GM13976 (cell line): ENCODE results near the gene TENM4.
"Not testable (repeated sequence)": the region's sequence is repeated elsewhere in the genome, so short reads cannot be mapped to it uniquely, and the experiment has no call there.

Source experiments
- DNase-seq: peaks from one replicate; pipeline ENCODE4 v3.0.0; 2012; ENCODE audit warnings: low spot score
- in situ Hi-C: fragments of 300-500 bp; cut with MboI; formaldehyde crosslinking; loops from one replicate; pipeline ENCODE4 v1.12.0; 2022; ENCODE audit warnings: low sequenced_read_pairs, mixed read lengths, inconsistent platforms; ENCODE audit not compliant: unreplicated experiment
- TF ChIP-seq, protein P1 (sequence below): IDR thresholded peaks from 2 replicates; pipeline ENCODE4 v1.5.1; 2012; ENCODE audit warnings: borderline replicate concordance, mild to moderate bottlenecking; ENCODE audit not compliant: insufficient read depth; ENCODE audit errors: extremely low read depth, missing control alignments, control extremely low read depth

The TENM4 gene

DNA sequence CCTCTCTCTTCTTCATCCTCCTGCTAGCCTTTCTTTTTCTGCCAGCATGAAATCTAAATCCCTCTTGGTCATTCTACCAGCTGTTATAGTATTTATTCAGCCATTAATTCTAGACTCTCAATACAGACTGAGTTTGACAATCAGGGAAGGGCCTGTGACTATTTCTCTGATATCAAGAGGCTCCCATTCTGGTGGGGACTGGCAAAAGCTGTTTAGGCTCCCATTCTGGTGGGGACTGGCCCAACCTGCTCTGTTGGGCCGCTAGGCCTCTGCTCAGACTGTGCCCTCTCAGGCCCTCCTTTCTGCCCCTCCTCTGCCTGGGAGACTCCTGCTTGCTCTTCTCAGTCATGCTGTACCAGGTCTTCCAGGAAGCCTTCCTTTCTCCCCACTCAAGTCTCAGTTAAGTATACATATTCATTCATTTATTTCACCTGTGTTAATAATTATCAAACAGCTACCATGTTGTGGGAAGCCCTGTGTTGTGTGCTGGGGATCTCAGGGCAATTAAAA lies 542.5 kb downstream of the TENM4 start:
- in situ Hi-C loops: no loop called here
- TF ChIP-seq, protein P1, sequence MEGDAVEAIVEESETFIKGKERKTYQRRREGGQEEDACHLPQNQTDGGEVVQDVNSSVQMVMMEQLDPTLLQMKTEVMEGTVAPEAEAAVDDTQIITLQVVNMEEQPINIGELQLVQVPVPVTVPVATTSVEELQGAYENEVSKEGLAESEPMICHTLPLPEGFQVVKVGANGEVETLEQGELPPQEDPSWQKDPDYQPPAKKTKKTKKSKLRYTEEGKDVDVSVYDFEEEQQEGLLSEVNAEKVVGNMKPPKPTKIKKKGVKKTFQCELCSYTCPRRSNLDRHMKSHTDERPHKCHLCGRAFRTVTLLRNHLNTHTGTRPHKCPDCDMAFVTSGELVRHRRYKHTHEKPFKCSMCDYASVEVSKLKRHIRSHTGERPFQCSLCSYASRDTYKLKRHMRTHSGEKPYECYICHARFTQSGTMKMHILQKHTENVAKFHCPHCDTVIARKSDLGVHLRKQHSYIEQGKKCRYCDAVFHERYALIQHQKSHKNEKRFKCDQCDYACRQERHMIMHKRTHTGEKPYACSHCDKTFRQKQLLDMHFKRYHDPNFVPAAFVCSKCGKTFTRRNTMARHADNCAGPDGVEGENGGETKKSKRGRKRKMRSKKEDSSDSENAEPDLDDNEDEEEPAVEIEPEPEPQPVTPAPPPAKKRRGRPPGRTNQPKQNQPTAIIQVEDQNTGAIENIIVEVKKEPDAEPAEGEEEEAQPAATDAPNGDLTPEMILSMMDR: no peak
- no peak for DNase-seq

DNA sequence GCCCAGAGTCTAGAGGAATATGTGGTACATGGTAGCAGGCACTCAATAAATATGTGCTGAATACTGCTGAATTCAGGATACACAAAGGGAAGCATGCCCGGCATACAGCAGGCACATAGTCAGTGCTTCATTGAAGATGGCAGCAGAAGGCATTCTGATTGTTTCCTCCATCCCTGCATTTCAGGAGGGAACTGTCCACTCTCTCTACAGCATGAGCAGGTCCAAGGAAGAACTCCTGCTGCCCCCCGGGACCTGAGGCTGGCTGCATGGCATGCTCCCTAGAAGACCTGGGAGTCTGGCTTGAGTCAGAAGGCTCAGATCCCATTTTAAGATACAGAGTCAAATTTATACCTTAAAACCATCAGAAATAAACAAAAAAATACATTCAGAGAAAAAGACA lies 546.8 kb downstream of the TENM4 start:
- TF ChIP-seq, protein P1: no peak
- in situ Hi-C loops: no loop called here
- no peak for DNase-seq

DNA sequence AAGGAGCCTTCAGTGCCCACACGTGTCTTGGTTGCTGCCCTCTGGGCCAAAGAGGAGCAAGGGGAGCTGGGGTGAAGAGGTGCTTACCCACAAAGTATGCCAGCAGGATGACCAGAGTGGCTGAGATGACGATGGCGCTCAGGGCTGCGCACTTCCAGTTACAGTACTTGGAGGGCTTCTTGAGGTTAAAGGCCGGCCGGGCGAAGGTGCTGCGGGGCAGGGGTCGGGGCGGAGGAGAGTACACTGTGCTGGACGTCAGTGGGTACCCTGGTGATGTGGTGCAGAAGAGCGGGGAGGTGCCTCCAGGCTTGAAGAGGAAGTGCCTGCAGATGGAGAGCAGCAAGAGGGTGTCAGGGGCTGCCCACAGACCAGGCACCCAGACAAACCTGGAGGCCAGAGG lies 551.1 kb downstream of the TENM4 start:
- TF ChIP-seq, protein P1: no peak
- in situ Hi-C loops: no loop called here
- no peak for DNase-seq

DNA sequence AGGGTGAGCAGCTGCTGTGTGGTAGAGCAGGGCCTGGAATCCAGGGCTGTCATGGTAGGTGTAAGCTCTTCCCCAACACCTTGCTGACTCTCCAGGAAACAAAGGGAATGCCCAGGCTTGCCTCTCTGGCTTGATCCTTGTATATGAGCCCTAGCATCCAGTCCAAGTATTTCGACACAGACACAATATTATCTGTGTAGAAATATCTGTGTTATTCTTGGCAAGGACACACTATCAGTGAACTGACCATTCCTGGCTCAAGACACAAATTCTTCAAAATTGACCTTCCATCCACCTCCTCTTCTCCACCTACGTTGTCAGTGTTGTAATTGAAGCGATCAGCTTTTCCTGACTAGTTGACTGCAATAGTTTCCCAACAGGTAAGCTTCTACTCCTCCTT lies 554.2 kb downstream of the TENM4 start:
- in situ Hi-C loops: no loop called here
- TF ChIP-seq, protein P1: no peak
- no peak for DNase-seq

DNA sequence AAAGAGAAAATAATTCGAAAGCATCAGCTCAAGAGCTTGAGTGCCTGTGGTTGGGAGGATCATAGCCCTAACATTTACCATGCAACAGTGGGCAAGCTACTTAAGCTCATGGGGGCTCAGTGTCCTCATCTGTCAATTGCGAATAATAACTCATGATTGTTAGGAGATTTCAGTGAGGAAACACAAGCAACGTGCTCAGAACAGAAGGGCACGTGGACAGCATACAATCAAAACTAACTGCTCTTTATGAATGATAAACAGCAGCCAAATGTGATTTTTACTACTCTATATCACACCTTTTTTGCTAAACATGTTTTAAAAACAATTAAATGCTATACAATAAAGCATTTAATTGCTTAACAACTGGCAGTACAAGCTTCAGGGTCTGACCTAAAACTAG lies 556.1 kb downstream of the TENM4 start:
- in situ Hi-C loops: no loop called here
- TF ChIP-seq, protein P1: no peak
- DNase-seq: no peak

DNA sequence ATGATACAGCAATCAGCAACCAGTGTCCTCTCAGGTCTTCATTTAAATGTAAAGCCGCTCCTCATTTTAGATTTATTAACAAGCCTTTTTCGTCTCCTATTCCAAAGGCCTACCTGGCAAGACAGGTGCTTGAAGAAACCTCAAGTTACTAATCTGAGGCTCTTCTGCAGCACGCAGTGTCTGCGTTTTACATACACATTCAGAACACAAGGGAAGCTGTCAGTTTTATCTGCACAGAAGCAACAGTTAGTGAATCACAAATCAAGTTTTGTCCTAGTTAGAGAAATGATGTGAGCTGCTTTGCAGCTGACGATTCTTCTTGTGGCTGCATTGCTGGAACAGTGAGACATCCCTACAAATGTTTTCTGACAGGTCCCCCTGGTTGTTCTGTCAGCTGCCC lies 557.3 kb downstream of the TENM4 start:
- in situ Hi-C loops: no loop called here
- TF ChIP-seq, protein P1: no peak

DNA sequence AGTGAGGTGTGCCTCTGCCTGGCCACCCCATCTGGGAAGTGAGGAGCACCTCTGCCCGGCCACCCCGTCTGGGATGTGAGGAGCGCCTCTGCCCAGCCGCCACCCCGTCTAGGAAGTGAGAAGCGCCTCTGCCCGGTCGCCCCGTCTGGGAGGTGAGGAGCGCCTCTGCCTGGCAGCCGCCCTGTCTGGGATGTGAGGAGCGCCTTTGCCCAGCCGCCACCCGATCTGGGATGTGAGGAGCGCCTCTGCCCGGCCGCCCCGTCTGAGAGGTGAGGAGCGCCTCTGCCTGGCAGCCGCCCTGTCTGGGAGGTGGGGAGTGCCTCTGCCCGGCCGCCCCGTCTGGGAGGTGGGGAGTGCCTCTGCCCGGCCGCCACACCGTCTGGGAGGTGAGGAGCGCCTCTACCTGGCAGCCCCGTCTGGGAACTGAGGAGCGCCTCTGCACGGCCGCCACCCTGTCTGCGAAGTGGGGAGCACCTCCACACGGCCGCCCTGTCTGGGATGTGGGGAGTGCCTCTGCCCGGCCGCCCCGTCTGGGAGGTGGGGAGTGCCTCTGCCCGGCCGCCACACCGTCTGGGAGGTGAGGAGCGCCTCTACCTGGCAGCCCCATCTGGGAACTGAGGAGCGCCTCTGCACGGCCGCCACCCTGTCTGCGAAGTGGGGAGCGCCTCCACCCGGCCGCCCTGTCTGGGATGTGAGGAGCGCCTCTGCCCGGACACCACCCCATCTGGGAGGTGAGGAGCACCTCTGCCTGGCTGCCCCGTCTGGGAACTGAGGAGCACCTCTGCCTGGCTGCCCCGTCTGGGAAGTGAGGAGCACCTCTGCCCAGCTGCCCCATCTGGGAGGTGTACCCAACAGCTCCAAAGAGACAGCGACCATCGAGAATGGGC lies 561.5 kb downstream of the TENM4 start:
- DNase-seq, in situ Hi-C loops: not testable (repeated sequence)

More for the DNA sequence above, 557.3 kb downstream of the TENM4 start:
- DNase-seq: no peak
